GM21381 (cell line): ENCODE data around the gene SQSTM1.

Experiments
- ATAC-seq: cut with Tn5 transposase; IDR thresholded peaks from one replicate; pipeline ENCODE4 v1.9.1; 2021; ENCODE audit warnings: mild to moderate bottlenecking, moderate library complexity; ENCODE audit not compliant: unreplicated experiment

Gene SQSTM1

DNA sequence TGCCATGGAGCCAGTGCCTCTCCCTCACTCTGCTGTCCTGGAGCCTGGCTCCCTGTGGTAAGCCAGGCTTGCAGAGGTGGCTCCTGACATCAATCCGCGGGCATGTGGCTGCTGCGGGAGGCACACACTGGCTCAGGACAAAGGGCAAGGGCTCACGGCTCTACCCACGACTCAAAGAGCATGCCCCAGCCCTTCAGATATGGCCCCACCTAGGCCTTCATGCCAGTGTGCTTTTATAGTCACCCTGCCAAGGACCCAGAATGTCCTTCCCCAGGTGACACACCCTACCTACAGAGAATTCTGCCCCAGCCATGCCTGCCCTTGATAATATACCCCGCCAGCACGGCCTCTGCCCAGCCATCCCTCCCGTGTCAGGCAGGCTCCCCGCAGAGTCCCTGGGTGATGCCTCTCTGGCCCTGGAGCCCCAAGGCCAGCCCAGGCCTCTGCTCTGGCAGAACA, 15.6 kb upstream of the SQSTM1 start:
- ATAC-seq, result no peak

DNA sequence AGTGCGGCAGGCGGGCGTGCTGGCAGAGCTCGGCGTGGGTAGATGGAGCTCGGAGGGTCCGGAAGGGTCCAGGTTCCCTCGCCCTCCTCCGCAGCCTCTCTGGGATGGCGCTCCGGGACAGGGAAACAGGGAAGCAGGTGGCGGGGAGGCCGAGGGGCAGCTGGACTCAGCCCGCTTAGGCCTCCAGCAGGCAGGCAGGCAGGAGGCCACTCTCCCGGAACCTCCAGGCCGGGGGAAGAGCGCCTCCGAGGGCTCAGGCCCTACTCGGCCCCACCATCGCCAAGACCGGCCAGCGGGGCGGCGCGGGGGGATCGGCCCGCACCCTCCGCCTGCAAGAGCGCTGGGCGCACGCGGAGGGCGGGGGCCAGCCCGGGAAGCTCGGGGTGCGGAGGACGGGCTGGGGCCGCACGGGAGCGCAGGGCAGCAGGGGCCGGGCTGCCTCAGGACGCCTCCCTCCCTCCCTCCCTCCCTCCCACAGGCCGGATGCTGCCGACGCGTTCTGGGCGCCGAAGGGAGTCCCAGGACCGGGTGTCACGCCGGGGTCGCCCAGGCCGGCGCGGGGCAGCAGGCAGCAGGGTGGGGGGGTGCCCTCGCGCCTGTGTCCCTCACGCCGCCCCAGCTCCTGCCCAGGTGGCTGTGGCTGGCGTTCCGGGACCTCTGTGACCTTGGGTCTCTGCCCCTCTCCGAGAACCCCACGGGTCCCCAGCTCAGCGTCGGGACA, 15.0 kb upstream of the SQSTM1 start:
- peak; percentile 18 for ATAC-seq

DNA sequence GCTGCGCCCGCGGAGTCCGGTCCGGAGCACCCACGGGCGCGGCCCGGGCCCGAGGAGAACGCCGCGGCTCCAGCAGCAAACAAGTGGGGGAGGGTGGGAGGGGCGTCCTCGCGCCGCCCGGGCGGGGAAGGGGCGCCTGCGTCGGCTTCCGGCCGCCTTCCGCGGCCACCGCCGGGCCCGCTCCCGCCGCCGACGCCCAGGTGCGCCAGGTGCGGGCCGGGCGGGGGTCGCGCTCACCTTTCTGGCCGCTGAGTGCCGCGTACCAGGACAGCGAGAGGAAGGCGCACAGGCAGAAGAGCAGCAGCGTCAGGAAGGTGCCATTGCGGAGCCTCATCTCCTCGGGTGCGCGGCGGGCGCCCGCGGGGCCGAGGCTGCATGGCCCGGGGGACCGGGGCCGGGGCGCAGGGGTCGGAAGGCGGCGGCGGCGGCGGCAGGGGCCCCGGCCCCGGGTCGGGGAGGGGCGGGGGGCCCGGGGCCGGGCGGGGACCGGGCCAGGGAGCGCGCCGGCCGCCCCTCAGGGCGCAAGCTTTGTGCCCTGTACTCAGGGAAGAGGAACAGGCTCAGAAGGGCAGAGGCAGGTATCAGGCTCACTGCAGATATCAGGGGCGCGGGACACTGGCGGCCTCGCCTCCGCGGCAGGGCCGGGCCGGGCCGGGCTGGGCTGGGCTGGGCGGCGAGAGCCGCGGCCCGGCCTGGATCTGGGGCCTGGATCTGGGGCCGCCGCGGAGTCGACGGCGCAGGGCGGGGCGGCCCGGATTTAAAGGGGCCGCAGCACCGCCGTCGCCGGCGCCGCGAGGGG, 14.3 kb upstream of the SQSTM1 start, which contains the start of gene MGAT4B:
MGAT4B (minus strand) TSS at position 617 of the 799 bp plus-strand sequence; CDS start at position 334, 283 bp downstream.
- ATAC-seq, result peak; percentile 71

GRCh38 chr5:179812135-179812825, 8.4 kb upstream of the SQSTM1 start:
- ATAC-seq, result no peak

DNA sequence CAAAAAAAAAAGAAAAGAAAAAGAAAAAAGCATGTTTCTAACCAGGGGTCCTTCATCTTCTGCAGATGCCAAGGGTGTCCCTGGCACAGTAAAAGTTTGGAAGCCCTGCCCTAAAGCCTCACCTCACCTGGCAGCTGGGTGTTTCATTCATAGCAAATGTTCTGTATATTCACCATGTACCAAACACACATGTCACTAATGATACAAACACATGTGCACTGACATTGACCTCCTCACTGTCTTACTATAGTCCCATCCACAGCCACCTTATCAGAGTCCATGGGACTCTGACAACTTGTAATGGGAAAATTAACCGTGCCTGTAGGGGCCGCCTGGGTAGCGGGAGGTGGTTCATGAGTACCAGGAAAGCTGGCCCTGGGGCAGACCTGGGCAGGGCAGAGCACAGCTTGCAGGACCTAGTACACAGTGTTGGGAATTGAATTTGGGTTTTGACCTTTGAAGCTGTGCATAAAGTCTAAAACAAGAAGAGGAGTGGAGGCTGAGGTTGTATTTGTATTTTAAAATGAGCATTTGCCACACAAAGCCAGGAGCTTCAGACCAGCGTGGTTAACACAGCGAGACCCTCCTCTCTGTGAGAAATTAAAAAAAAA, 7.6 kb upstream of the SQSTM1 start:
- no peak for ATAC-seq

GRCh38 chr5:179814090-179814489, 6.6 kb upstream of the SQSTM1 start:
- ATAC-seq, result no peak

GRCh38 chr5:179815491-179816249, 5.0 kb upstream of the SQSTM1 start:
- ATAC-seq, result no peak

GRCh38 chr5:179816401-179816795, 4.3 kb upstream of the SQSTM1 start:
- ATAC-seq, result no peak

GRCh38 chr5:179816796-179817469, 3.8 kb upstream of the SQSTM1 start:
- ATAC-seq, result no peak

GRCh38 chr5:179817470-179817840, 3.2 kb upstream of the SQSTM1 start:
- ATAC-seq, result no peak

DNA sequence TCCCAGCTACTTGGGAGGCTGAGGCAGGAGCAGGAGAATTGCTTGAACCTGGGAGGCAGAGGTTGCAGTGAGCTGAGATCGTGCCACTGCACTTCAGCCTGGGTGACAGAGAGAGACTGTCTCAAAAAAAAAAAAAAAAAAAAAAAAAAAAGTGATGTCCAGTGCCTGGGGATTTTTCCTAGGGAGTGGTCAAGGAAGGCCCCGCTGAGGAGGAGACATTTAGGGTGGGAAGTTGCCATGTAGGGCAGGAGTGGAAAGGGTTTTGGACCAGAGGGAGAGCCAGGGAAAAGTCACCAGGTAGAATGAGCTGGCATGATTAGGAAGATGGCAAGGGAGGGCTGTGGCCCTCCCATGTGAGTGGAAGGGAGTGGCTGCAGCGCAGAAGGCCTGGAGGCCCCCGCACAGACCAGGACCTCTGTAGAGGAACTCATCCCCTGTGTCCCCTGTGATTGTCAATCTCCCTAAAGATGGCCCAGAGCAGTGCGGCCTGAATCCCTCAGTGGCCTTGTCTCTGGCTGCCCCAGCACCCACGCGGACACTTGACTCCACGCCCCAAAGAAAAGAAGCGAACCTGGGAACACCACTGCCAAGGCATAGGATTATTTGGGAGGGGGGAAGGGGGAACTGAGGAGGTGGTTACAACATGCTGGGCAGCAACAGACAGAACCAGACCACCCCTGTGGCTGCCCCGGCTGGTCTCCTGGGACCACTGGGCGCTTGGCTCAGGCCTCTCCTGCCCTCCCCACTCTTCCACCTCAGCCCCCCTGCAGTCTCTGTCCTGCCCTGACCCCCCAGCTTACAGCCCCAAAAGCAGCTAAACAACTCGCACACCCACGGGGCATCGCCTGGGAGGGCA, 2.6 kb upstream of the SQSTM1 start:
- ATAC-seq, result no peak

- ATAC-seq, result peak; percentile 53
These were observed 1.9 kb upstream of the SQSTM1 start for GRCh38 chr5:179818746-179819295.

DNA sequence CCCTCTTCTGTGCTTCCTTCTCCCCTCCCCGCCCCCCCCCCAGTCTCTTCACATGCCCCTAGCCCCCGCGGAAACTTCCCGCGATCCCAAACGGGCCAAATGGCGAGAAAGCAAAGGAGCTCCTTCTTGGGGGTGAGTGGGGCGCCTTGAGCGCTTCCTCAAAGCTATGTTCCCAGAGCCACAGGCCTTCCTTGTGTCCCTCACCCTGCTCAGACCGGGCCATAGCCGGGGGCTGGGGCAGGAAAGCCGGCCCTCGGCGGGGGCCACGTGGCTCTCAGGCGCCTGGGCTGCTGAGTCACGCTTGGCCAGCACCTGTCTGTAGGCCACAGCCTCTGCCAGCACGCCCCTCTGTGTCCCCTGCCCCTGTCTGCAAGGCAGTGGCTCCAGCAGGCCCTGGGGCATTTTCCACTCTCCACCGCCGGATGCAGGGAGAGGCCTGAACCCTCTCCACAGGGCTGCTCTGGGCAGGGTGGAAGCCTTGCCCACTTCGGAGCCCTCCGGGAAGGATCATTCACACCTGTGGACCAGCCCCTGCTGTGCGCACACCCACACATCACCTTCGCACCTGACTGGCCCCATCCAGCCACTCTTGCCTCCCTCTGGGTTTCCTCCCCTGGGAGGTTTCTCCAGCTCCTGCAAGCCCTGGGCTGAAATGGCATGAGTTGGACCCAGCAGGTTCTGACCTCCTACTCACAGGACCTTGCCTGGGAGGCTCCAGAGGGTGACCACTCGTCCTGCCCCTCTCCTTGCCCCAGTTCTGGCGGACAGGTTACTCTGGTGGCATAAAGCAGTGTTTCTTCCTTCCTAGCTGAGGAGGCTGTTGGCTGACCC, 1.2 kb upstream of the SQSTM1 start:
- peak; percentile 16 for ATAC-seq

DNA sequence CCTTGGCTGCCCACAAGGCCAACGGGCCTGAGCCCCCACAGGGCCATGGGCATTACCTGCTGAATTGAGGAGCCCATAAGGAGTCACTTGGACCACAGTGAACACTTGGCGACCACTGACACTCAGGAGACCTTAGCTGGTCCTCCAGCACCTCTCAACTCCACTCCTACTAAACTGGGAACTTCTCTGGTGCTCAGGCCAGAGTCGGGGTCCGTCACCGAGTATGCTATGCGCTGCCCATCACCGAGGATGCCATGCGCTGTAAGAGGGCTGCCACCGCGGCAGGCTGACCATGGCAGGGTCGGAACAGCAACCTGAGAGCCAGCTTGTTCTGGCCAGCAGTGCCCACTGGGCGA, 600 bp upstream of the SQSTM1 start:
- no peak for ATAC-seq

GRCh38 chr5:179821298-179822058, 773 bp downstream of the SQSTM1 start:
- peak; percentile 43 for ATAC-seq

GRCh38 chr5:179822059-179822432, 1.3 kb downstream of the SQSTM1 start:
- no peak for ATAC-seq

DNA sequence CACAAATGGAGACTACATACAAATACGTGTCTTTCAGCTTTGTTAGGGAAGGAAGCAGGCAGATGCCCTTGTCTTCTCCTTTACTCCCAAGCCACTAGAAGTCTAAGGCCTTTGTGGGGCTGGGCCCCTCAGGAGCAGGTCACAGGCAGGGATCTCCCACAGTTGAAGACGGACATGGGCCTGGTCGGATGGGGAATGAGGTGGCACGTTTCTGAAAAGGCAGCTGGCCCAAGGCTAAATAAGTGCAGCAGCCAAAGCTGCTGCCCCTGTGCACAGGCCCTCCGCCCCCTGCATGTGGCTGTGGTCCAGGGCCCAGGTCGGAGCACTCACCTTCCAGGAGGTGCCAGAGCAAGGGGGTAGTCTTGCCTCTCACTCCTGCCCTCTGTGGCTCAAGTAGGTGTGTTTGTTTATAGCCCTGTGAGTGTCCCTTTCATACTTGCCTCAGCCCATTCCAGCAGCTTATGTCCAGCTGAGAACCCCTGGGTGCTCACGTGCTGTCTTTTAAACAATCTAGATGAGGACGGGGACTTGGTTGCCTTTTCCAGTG, 1.8 kb downstream of the SQSTM1 start:
- ATAC-seq, result no peak
